Ishikawa (cell line): ENCODE data around the gene INTS6.

Source experiments
- CEBPB ChIP-seq: IDR thresholded peaks from 2 replicates; pipeline ENCODE4 v1.6.1; 2012
- EP300 ChIP-seq: IDR thresholded peaks from 2 replicates; pipeline ENCODE4 v1.6.1; 2012; ENCODE audit warnings: borderline replicate concordance
- RAD21 ChIP-seq: IDR thresholded peaks from 2 replicates; pipeline ENCODE4 v1.6.1; 2012; ENCODE audit warnings: low read depth
- TCF12 ChIP-seq: IDR thresholded peaks from 2 replicates; pipeline ENCODE4 v1.6.1; 2012; ENCODE audit warnings: low read depth
- ZBTB7A ChIP-seq: IDR thresholded peaks from 2 replicates; pipeline ENCODE4 v1.6.1; 2012; ENCODE audit warnings: low read depth

GRCh38 chr13:51371768-51372399, 81.0 kb downstream of the INTS6 start:
- TF ChIP-seq RAD21 (no peak), EP300 (no peak), ZBTB7A (no peak), CEBPB (no peak), TCF12 (no peak)
